ENCODE data around the gene CRISPLD2.

The CRISPLD2 gene

DNA sequence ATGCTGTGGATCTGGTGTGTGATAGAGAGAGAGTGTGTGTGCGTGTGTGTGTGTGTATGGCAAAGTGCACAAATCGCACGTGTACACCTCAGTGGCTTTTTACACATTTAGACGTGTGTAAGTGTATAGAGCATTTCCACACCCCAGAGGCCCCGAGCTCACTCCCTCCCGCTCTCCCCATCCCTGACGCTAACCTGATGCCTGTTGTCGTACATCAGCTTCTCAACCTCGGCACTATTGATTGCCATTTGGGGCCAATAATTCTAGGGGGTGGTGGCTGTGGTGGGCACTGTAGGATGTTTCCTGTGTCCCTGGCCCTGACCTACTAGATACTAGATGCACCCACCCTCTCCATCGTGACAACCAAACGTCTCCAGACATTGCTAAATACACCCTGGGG, 30.4 kb upstream of the CRISPLD2 start:
- TF ChIP-seq ZNF274 (IDR thresholded peaks at IDR 0.05; ENCODE audit: low read depth, low read length), result no peak
- H3K4me3 ChIP-seq (ENCODE audit: low read length), result no peak overlapping the region

DNA sequence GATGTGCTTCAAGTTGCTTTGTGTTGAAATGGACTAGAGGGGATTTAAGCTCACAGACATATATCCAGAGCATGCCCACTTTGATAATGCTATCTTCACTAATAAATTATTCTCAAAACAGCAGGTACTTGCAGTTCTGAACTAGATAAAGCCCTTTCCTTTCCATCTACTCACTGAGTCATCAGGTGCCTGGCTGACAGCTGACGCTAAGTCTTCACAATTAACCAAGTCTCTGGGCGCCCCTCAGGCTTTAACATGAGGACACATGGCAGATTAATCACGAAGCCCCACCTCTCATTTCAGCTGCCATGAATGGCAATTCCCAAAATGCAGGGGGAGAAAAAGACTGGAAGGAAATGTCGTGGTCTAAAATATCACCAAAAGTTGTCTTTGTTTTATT, 29.5 kb upstream of the CRISPLD2 start:
- H3K4me3 ChIP-seq (ENCODE audit: low read length), result no peak overlapping the region
- no peak for TF ChIP-seq ZNF274 (IDR thresholded peaks at IDR 0.05; ENCODE audit: low read depth, low read length)

GRCh38 chr16:84791088-84791487, 28.7 kb upstream of the CRISPLD2 start:
- no peak overlapping the region for H3K4me3 ChIP-seq (ENCODE audit: low read length)
- TF ChIP-seq ZNF274 (IDR thresholded peaks at IDR 0.05; ENCODE audit: low read depth, low read length), result no peak

DNA sequence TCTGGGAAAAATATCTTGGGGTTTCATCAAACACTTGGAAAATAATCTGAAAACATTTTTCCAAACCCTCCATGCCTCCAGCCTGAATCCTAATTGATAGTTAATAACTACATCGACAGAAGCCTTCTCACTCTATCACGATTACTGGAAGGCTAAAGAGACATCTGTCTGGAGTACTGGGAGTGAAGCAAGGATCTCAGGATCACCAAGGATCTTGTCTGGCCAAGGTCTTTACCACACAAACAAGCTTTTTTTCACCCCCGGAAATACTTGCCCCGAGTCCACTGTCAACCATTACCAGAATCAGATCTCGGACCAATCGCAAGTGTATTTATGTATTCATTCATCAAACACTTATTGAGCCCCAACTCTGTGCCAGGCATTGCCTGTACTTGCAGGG, 28.3 kb upstream of the CRISPLD2 start:
- no peak for TF ChIP-seq ZNF274 (IDR thresholded peaks at IDR 0.05; ENCODE audit: low read depth, low read length)
- H3K4me3 ChIP-seq (ENCODE audit: low read length), result no peak overlapping the region

DNA sequence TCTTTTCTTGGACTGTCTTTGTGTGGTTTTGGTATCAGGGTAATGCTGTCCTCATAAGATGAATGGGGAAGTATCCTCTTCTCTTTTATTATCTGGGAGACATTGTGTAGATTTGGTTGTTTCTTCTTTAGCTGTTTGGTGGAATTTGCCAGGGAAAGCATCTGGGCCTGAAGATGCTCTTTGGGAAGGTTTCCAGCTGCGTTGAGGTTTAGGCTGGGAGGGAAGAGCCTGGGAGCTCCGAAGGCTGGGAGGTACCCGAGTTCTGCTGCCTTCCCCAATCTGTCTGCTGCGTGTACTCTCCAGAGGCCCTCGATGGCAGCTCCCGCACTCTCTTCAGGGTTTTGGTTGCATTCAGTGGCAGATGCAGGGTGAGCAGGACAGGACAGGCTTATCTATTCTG, 25.6 kb upstream of the CRISPLD2 start:
- no peak overlapping the region for H3K4me3 ChIP-seq (ENCODE audit: low read length)
- no peak for TF ChIP-seq ZNF274 (IDR thresholded peaks at IDR 0.05; ENCODE audit: low read depth, low read length)

- TF ChIP-seq ZNF274 (IDR thresholded peaks at IDR 0.05; ENCODE audit: low read depth, low read length), result no peak
- no peak overlapping the region for H3K4me3 ChIP-seq (ENCODE audit: low read length)
Measured at GRCh38 chr16:84794626-84795025, 25.2 kb upstream of the CRISPLD2 start.

DNA sequence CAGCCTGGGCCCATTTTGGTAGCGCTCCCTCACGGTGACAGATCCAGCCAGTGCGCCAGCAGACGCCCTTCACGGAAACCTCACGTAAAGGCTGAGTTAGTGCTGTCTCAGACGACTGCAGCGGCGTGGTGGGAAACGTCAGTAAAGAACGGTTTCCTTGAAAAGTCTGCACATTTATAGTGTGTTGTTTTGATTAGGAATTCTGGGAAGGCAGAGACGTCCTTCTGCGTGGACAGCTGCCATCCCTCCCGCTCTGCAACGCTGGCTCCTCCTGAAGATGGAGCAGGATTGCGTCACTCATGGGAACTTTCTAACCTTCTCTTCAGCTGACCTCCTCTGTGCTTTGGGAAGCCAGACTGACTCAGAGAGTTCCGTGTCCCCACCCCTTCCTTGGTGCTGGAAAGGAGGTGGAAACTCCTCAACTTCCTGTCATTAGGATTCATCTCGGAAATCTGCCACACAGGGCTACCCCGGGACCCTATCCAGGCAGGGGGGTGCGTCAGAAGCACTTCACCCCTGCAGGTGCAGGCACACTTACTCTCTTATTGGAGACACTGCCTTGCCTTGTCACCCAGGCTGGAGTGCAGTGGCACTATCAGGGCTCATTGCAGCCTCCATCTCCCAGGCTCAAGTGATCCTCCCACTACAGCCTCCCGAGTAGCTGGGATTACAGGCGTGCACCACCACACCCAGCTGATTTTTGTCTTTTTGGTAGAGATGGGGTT, 24.3 kb upstream of the CRISPLD2 start:
- no peak for TF ChIP-seq ZNF274 (IDR thresholded peaks at IDR 0.05; ENCODE audit: low read depth, low read length)
- H3K4me3 ChIP-seq (ENCODE audit: low read length), result no peak overlapping the region

- TF ChIP-seq ZNF274 (IDR thresholded peaks at IDR 0.05; ENCODE audit: low read depth, low read length), result no peak
- H3K4me3 ChIP-seq (ENCODE audit: low read length), result no peak overlapping the region
Measured at GRCh38 chr16:84800158-84800978, 19.4 kb upstream of the CRISPLD2 start.

DNA sequence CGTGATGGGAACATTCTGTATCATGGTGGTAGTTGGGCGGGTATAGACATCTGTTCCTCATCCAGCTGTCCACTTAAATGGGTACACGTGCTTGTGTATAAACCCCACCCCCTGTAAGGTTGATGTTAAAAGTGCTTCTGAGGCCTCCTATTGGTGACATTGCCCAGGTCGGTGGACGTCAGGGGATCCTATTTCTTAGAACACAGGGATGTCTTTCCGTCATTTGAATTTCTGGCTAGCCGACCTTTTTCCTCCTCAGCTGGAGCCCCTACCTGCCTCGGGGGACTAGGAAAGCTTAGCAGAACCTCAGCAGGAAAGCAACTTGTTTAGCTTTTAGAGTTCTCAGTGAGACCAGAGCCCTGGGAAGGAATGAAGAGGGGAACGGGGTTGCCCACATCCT, 16.6 kb upstream of the CRISPLD2 start:
- no peak overlapping the region for H3K4me3 ChIP-seq (ENCODE audit: low read length)
- no peak for TF ChIP-seq ZNF274 (IDR thresholded peaks at IDR 0.05; ENCODE audit: low read depth, low read length)

GRCh38 chr16:84804326-84804725, 15.5 kb upstream of the CRISPLD2 start:
- H3K4me3 ChIP-seq (ENCODE audit: low read length), result no peak overlapping the region
- TF ChIP-seq ZNF274 (IDR thresholded peaks at IDR 0.05; ENCODE audit: low read depth, low read length), result no peak

- TF ChIP-seq ZNF274 (IDR thresholded peaks at IDR 0.05; ENCODE audit: low read depth, low read length), result no peak
- no peak overlapping the region for H3K4me3 ChIP-seq (ENCODE audit: low read length)
Measured at GRCh38 chr16:84806256-84806889, 13.4 kb upstream of the CRISPLD2 start.

- H3K4me3 ChIP-seq (ENCODE audit: low read length), result no peak overlapping the region
- no peak for TF ChIP-seq ZNF274 (IDR thresholded peaks at IDR 0.05; ENCODE audit: low read depth, low read length)
Measured at GRCh38 chr16:84806890-84807258, 12.9 kb upstream of the CRISPLD2 start.

DNA sequence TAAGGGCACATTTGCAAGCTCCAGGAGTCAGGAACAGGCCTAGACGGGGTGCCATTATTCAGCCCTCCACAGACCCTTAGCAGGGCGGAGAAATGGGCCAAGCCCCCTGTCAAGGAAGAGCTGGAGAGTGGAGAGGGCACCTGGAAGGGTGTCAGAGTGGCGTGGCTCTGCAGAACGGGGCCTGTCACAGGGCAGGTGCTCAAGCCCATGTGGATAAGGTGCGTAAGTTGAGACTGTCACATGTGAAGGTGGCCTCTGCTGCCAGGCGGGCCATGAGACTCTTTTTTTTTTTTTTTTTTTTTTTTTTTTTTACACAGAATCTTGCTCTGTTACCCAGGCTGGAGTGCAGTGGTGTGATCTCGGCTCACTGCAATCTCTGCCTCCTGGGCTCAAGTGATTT, 12.0 kb upstream of the CRISPLD2 start:
- no peak for TF ChIP-seq ZNF274 (IDR thresholded peaks at IDR 0.05; ENCODE audit: low read depth, low read length)
- no peak overlapping the region for H3K4me3 ChIP-seq (ENCODE audit: low read length)

DNA sequence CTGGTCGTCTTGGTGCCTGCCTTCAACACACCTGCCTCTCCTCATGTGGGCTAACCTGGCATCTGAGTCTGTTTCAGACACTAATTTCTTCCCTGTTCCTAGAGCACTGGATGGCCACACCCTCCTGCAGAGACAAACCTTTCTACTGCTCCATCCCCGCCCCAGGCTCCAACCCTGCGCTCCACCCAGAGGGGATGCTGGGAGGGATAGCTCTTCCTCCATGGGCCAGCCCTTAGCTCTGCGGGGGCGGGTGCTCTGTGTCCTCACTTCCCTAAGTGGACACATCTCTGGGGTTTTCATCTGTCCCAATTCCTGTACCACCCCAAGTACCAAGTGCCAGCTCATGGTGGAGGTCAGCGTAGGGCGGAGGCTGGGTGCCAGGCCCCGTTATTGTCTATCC, 11.0 kb upstream of the CRISPLD2 start:
- TF ChIP-seq ZNF274 (IDR thresholded peaks at IDR 0.05; ENCODE audit: low read depth, low read length), result no peak
- no peak overlapping the region for H3K4me3 ChIP-seq (ENCODE audit: low read length)

All from GM08714 (cell line).